H1 (cell line): ENCODE data around the gene WEE2. TPM values are rescaled to one million over a fixed set of nuclear protein-coding genes. Genes with fewer than 3 reads are reported as not detected.

Experiments used
- CTCF ChIA-PET: fragments of 300-600 bp; sonication (Branson Sonifier 250); formaldehyde crosslinking; loops from one replicate; lab custom pipeline; 2021; ENCODE audit not compliant: partially characterized antibody; lab: Charles Lee
- POLR2A ChIA-PET: fragments of 300-600 bp; sonication (Branson Sonifier 250); formaldehyde crosslinking; loops from one replicate; lab custom pipeline; 2021; ENCODE audit warnings: inconsistent platforms; ENCODE audit not compliant: partially characterized antibody; lab: Charles Lee
- DNase-seq, 2 experiments: peaks; one replicate each; pipeline versions ENCODE4 v3.0.0 to v3.0.0-alpha.2; 2010 to 2022; ENCODE audit warnings: low spot score in 2 of 2, low read depth in 1 of 2, mixed read lengths in 1 of 2
- FAIRE-seq: peaks from 2 replicates; lab custom pipeline; 2011; peaks lifted over from hg19 to GRCh38; lab: Jason Lieb, UNC
- H2AFZ ChIP-seq: 2 replicates; pipeline ENCODE4 v1.8.1; 2012; ENCODE audit warnings: low read length, inconsistent platforms
- H2AK5ac ChIP-seq: 2 replicates; pipeline ENCODE4 v1.6.1; 2013; ENCODE audit warnings: low read depth, low read length
- H2BK120ac ChIP-seq: replicated peaks from 2 replicates; pipeline ENCODE3; 2013; ENCODE audit warnings: low read depth, low read length, inconsistent platforms
- H2BK12ac ChIP-seq: 2 replicates; pipeline ENCODE4 v1.6.1; 2013; ENCODE audit warnings: low read depth, low read length
- H2BK15ac ChIP-seq: 2 replicates; pipeline ENCODE4 v1.6.1; 2013; ENCODE audit warnings: low read length
- H2BK20ac ChIP-seq: 2 replicates; pipeline ENCODE4 v1.6.1; 2013; ENCODE audit warnings: low read length
- H2BK5ac ChIP-seq: 2 replicates; pipeline ENCODE4 v1.6.1; 2013; ENCODE audit warnings: low read depth, low read length
- H3K14ac ChIP-seq: 2 replicates; pipeline ENCODE4 v1.6.1; 2013; ENCODE audit warnings: inconsistent platforms; ENCODE audit not compliant: insufficient read length
- H3K18ac ChIP-seq: 2 replicates; pipeline ENCODE4 v1.6.1; 2013; ENCODE audit warnings: low read length; ENCODE audit errors: extremely low read depth
- H3K23ac ChIP-seq: 2 replicates; pipeline ENCODE4 v1.6.1; 2013; ENCODE audit warnings: inconsistent platforms; ENCODE audit not compliant: insufficient read length
- H3K23me2 ChIP-seq: 2 replicates; pipeline ENCODE4 v1.6.1; 2013; ENCODE audit warnings: low read depth, low read length
- H3K27ac ChIP-seq: 2 replicates; pipeline ENCODE4 v1.6.1; 2011; ENCODE audit warnings: low read depth, low read length, inconsistent platforms
- H3K27me3 ChIP-seq, 4 experiments: replicated peaks in 1 of 4; 1 replicate in 1 of 4; 2 replicates in 3 of 4; pipeline versions ENCODE4 v1.6.1 to v1.8.1; 2011 to 2013; ENCODE audit warnings: low read length in 3 of 4, mild to moderate bottlenecking in 3 of 4, inconsistent platforms in 2 of 4, mixed read lengths in 2 of 4, moderate library complexity in 1 of 4; ENCODE audit not compliant: control insufficient read depth in 3 of 4, insufficient read depth in 3 of 4; ENCODE audit errors: extremely low read depth in 1 of 4
- H3K36me3 ChIP-seq, 4 experiments: 2 replicates each; pipeline versions ENCODE4 v1.6.1 to v1.8.1; 2011 to 2013; ENCODE audit warnings: mild to moderate bottlenecking in 4 of 4, low read length in 3 of 4, moderate library complexity in 2 of 4, control low read depth in 1 of 4, inconsistent platforms in 1 of 4; ENCODE audit not compliant: insufficient read depth in 4 of 4, control insufficient read depth in 2 of 4
- H3K4ac ChIP-seq: replicated peaks from 2 replicates; pipeline ENCODE3; 2013; ENCODE audit warnings: low read length, low read depth, mixed read lengths, inconsistent platforms; ENCODE audit not compliant: insufficient read length
- H3K4me1 ChIP-seq, 4 experiments: replicated peaks in 1 of 4; 1 replicate in 1 of 4; 2 replicates in 3 of 4; pipeline versions ENCODE4 v1.6.1 to v1.8.1; 2011 to 2013; ENCODE audit warnings: low read length in 3 of 4, inconsistent platforms in 2 of 4, mixed read lengths in 1 of 4; ENCODE audit not compliant: insufficient read depth in 4 of 4, control insufficient read depth in 3 of 4
- H3K4me2 ChIP-seq, 2 experiments: 2 replicates each; pipeline versions ENCODE4 v1.6.1 to v1.8.1; 2011 to 2013; ENCODE audit warnings: low read depth in 2 of 2, low read length in 2 of 2, control low read depth in 1 of 2, inconsistent platforms in 1 of 2, mild to moderate bottlenecking in 1 of 2; ENCODE audit not compliant: insufficient read depth in 1 of 2
- H3K4me3 ChIP-seq, 4 experiments: fragments of 200-600, 300-600 bp in 1 of 4; sonication (generic), shearing (Covaris generic), sonication (Bioruptor Twin) in 1 of 4; 2 replicates each; pipeline versions ENCODE4 v1.5.1 to v1.8.1; 2011 to 2016; ENCODE audit warnings: low read length in 4 of 4, low read depth in 3 of 4, control low read depth in 2 of 4, inconsistent platforms in 2 of 4, mild to moderate bottlenecking in 2 of 4, mixed read lengths in 1 of 4, moderate library complexity in 1 of 4; ENCODE audit not compliant: insufficient read depth in 2 of 4; ENCODE audit errors: extremely low read depth in 1 of 4
- H3K56ac ChIP-seq: replicated peaks from 2 replicates; pipeline ENCODE3; 2013; ENCODE audit warnings: low read depth, mild to moderate bottlenecking, mixed read lengths, low read length, inconsistent platforms; ENCODE audit not compliant: insufficient read length
- H3K79me1 ChIP-seq: 2 replicates; pipeline ENCODE4 v1.6.1; 2013; ENCODE audit warnings: low read depth, low read length, control low read depth
- H3K79me2 ChIP-seq, 2 experiments: 2 replicates each; pipeline versions ENCODE4 v1.6.1 to v1.8.1; 2012 to 2013; ENCODE audit warnings: low read length in 2 of 2, mild to moderate bottlenecking in 2 of 2, inconsistent platforms in 1 of 2; ENCODE audit not compliant: insufficient read depth in 2 of 2, control insufficient read depth in 1 of 2
- H3K9ac ChIP-seq, 4 experiments: replicated peaks in 1 of 4; 1 replicate in 1 of 4; 2 replicates in 3 of 4; pipeline versions ENCODE4 v1.6.1 to v1.8.1; 2011 to 2013; ENCODE audit warnings: low read depth in 3 of 4, low read length in 3 of 4, control low read depth in 2 of 4, mild to moderate bottlenecking in 2 of 4, moderate library complexity in 2 of 4, inconsistent platforms in 1 of 4; ENCODE audit errors: extremely low read depth in 1 of 4
- H3K9me3 ChIP-seq, 2 experiments: 2 replicates each; pipeline versions ENCODE4 v1.6.1 to v1.8.1; 2012 to 2013; ENCODE audit warnings: mild to moderate bottlenecking in 2 of 2, moderate library complexity in 2 of 2, control low read depth in 1 of 2, inconsistent platforms in 1 of 2, low read depth in 1 of 2, low read length in 1 of 2, mixed read lengths in 1 of 2; ENCODE audit not compliant: insufficient read depth in 2 of 2
- H4K20me1 ChIP-seq, 2 experiments: replicated peaks in 1 of 2; 2 replicates each; pipeline versions ENCODE3 to v1.8.1; 2011 to 2013; ENCODE audit warnings: inconsistent platforms in 2 of 2, low read length in 2 of 2, mild to moderate bottlenecking in 1 of 2; ENCODE audit not compliant: insufficient read depth in 2 of 2, control insufficient read depth in 1 of 2
- H4K5ac ChIP-seq: 2 replicates; pipeline ENCODE4 v1.6.1; 2013; ENCODE audit warnings: low read length, low read depth, mixed read lengths, inconsistent platforms; ENCODE audit not compliant: insufficient read length
- H4K8ac ChIP-seq: 2 replicates; pipeline ENCODE4 v1.8.0; 2013; ENCODE audit warnings: mild to moderate bottlenecking, moderate library complexity, low read length, inconsistent platforms; ENCODE audit not compliant: insufficient read depth; ENCODE audit errors: extremely low read depth
- H4K91ac ChIP-seq: replicated peaks from 2 replicates; pipeline ENCODE3; 2013; ENCODE audit warnings: low read length, mixed read lengths, inconsistent platforms; ENCODE audit not compliant: insufficient read length
- BCL11A ChIP-seq, 2 experiments: IDR thresholded peaks; one replicate each; pipeline ENCODE4 v1.6.1; 2011; ENCODE audit warnings: low read depth in 2 of 2, low read length in 2 of 2, mild to moderate bottlenecking in 2 of 2
- CEBPB ChIP-seq: IDR thresholded peaks from 2 replicates; pipeline ENCODE4 v1.6.1; 2012; ENCODE audit warnings: low read depth, low read length
- CREB1 ChIP-seq: IDR thresholded peaks from 2 replicates; pipeline ENCODE4 v1.6.1; 2012; ENCODE audit warnings: inconsistent platforms
- E2F6 ChIP-seq: IDR thresholded peaks from 2 replicates; pipeline ENCODE4 v1.6.1; 2012; ENCODE audit warnings: inconsistent platforms
- HDAC6 ChIP-seq: IDR thresholded peaks from one replicate; pipeline ENCODE4 v1.7.1; 2012; ENCODE audit warnings: low read depth, mild to moderate bottlenecking, inconsistent platforms, low read length, moderate library complexity
- POLR2A ChIP-seq, 2 experiments: IDR thresholded peaks; 1 replicate in 1 of 2; 2 replicates in 1 of 2; pipeline ENCODE4 v1.6.1; 2011; ENCODE audit warnings: low read depth in 2 of 2, low read length in 2 of 2, mild to moderate bottlenecking in 2 of 2; ENCODE audit errors: control extremely low read depth in 1 of 2
- POU5F1 ChIP-seq: IDR thresholded peaks from 2 replicates; pipeline ENCODE4 v1.6.1; 2011; ENCODE audit warnings: low read depth, mild to moderate bottlenecking, low read length, moderate library complexity
- RAD21 ChIP-seq, 2 experiments: IDR thresholded peaks in 1 of 2; conservative IDR thresholded peaks in 1 of 2; 2 replicates each; pipeline ENCODE4 v1.6.1; 2011; ENCODE audit warnings: low read depth in 2 of 2, low read length in 2 of 2, improper control_type of control experiment in 1 of 2, inconsistent platforms in 1 of 2, mild to moderate bottlenecking in 1 of 2, moderate library complexity in 1 of 2
- RBBP5 ChIP-seq: IDR thresholded peaks from 2 replicates; pipeline ENCODE4 v1.7.1; 2012; ENCODE audit warnings: low read depth, mild to moderate bottlenecking, inconsistent platforms, low read length, moderate library complexity, borderline replicate concordance
- RFX5 ChIP-seq: IDR thresholded peaks from 2 replicates; pipeline ENCODE4 v1.6.1; 2011; ENCODE audit warnings: low read depth, low read length, improper control_type of control experiment, borderline replicate concordance
- SRF ChIP-seq: IDR thresholded peaks from 2 replicates; pipeline ENCODE4 v1.6.1; 2011; ENCODE audit warnings: mild to moderate bottlenecking, low read depth, low read length, moderate library complexity
- ZNF274 ChIP-seq: IDR thresholded peaks from 2 replicates; pipeline ENCODE4 v1.7.0; 2012; ENCODE audit warnings: low read length, borderline replicate concordance; ENCODE audit errors: extremely low read depth
- WGBS, 2 experiments: shearing (Covaris generic) in 1 of 2; methylation state at CpG; one replicate each; pipeline versions ENCODE4 v1.1.6 to v1.1.7; 2013 to 2015; ENCODE audit warnings: low lambda C conversion rate in 2 of 2, mixed read lengths in 2 of 2, inconsistent platforms in 1 of 2, low coverage in 1 of 2, missing lambda C conversion rate in 1 of 2; ENCODE audit not compliant: insufficient replicate concordance in 2 of 2, insufficient coverage in 1 of 2, insufficient read length in 1 of 2; ENCODE audit errors: extremely low coverage in 1 of 2, missing lambda C conversion rate in 1 of 2; 5-methylcytosine and 5-hydroxymethylcytosine counted together
- polyA plus RNA-seq, 7 experiments: library from polyadenylated mRNA; depleted of rRNA in 3 of 7; stranded (reverse) in 5 of 7; unstranded in 2 of 7; fragments of >200 nt in 5 of 7; fragments of 200-250 nt in 2 of 7; gene quantifications; 1 replicate in 5 of 7; 2 replicates in 1 of 7; 4 replicates in 1 of 7; pipeline versions ENCODE4 v1.2.1 to v1.2.3, GENCODE V29; 2011 to 2013; ENCODE audit warnings: missing spikeins in 2 of 7, mixed read lengths in 2 of 7
- total RNA-seq: library from RNA; stranded (reverse); fragmentation: NEBNext Ultra II Directional; extraction: Animal tissue kit (Norgen Biotek cat#: 25700); gene quantifications from 2 replicates; pipeline ENCODE4 v1.2.1, GENCODE V29; 2021

The WEE2 gene
- total and polyA plus RNA-seq, 2 of the 8 experiments (the other 6 are each of a cell fraction or from before 2014, with no cell fraction given): 0.02 TPM; not detected in 1

- WGBS, 2 experiments: 2% methylated on average over 29 of the region's 62 CpGs; no CpG with 5 or more reads in 1 of the 2 experiments
- Histone ChIP-seq H3K27me3 (peaks cover 0 to 8% (median 5%) of the 10 kb centered on the region in 4 experiments; a peak in 3 of 7 replicates), H3K27ac (no peak within 1 kb of the TSS), H3K9ac (peak within 1 kb of the TSS; percentile 7 to 61 (median 50); a peak in 6 of 7 replicates), H2AK5ac (no peak within 1 kb of the TSS), H3K9me3 (no peaks in the 10 kb centered on the region), H2BK120ac (no peak within 1 kb of the TSS), H4K5ac (peak within 1 kb of the TSS; percentile 68), H2BK15ac (no peak within 1 kb of the TSS), H3K4me1 (peaks cover 0 to 13% (median 10%) of the 10 kb centered on the region in 4 experiments; a peak in 6 of 7 replicates), H3K36me3 (no peaks in the 10 kb centered on the region), H4K91ac (no peak within 1 kb of the TSS), H2BK5ac (peak within 1 kb of the TSS; percentile 37; the same call in 1 of the 2 replicates), H3K4me3 (peak within 1 kb of the TSS; percentile 63 to 82 (median 69)), H4K8ac (peak within 1 kb of the TSS; percentile 69; the same call in 1 of the 2 replicates), H3K23ac (no peak within 1 kb of the TSS), H2BK20ac (no peak within 1 kb of the TSS), H3K79me2 (peaks cover 0 to 37% of the 10 kb centered on the region in 2 experiments; a peak in 2 of 4 replicates), H3K4me2 (peak within 1 kb of the TSS; percentile 86 to 93), H3K4ac (no peak within 1 kb of the TSS), H4K20me1 (peaks cover 0 to 2% of the 10 kb centered on the region in 2 experiments), H2BK12ac (no peak within 1 kb of the TSS), H2AFZ (peak within 1 kb of the TSS; percentile 92; the same call in 1 of the 2 replicates), H3K23me2 (peaks cover 3% of the 10 kb centered on the region; the same call in 1 of the 2 replicates), H3K18ac (peak within 1 kb of the TSS; percentile 33; the same call in 1 of the 2 replicates), H3K56ac (no peak within 1 kb of the TSS), H3K14ac (no peak within 1 kb of the TSS), H3K79me1 (no peaks in the 10 kb centered on the region; the same call in 1 of the 2 replicates)
- CTCF ChIA-PET: interaction anchor here (0.7 to 1.6 kb wide), 5 partner anchors 15 to 35 kb away, joined by 3 to 7 read pairs (median 4); no protein-coding TSS in a partner anchor
- DNase-seq (peak in 1 of 2 experiments; percentile 61), FAIRE-seq (no peak)
- POLR2A ChIA-PET: interaction anchor here (1.1 to 3.6 kb wide), 7 partner anchors 10 to 38 kb away, joined by 3 to 16 read pairs (median 3); no protein-coding TSS in a partner anchor
- TF ChIP-seq RAD21 (IDR thresholded peaks at IDR 0.05 in 1 of 2, conservative IDR thresholded peaks at IDR 0.05 in 1 of 2; ENCODE audit: low read depth in 2 of 2, low read length in 2 of 2) (no peak), RFX5 (no peak), RBBP5 (peak; percentile 20; the same call in 1 of the 2 replicates), ZNF274 (no peak), POU5F1 (no peak), E2F6 (no peak), HDAC6 (no peak), CREB1 (no peak), BCL11A (IDR thresholded peaks at IDR 0.05; ENCODE audit: low read depth in 2 of 2, low read length in 2 of 2) (no peak), CEBPB (no peak), SRF (no peak), POLR2A (IDR thresholded peaks at IDR 0.05; ENCODE audit: control extremely low read depth in 1 of 2, low read depth in 2 of 2, low read length in 2 of 2) (peak in 1 of 2 experiments; percentile 41; a peak in 1 of 3 replicates)
Measured at GRCh38 chr7:141702047-141702567, 6.0 kb upstream of the WEE2 start, which contains the start of gene DENND11. Gene DENND11 (minus strand): TSS chr7:141702166. CDS start chr7:141702153, 13 bp downstream.
